OCI-LY7 (cell line): Measurements from ENCODE around the gene CDNF. TPM values are rescaled to one million over a fixed set of nuclear protein-coding genes. Genes with fewer than 3 reads are reported as not detected.
"Not testable (repeated sequence)": the region's sequence is repeated elsewhere in the genome, so short reads cannot be mapped to it uniquely, and the experiment has no call there.

Experiments
- BruUV-seq: library from RNA; stranded (reverse); fragments of 400-500 nt; replicated peaks from 2 replicates; lab custom pipeline; 2021; lab: Mats Ljungman, UMichigan
- CTCF ChIA-PET: fragments of 300-600 bp; sonication (Branson Sonifier 250); formaldehyde crosslinking; loops from one replicate; lab custom pipeline; 2022; ENCODE audit warnings: antibody characterized with exemption; ENCODE audit not compliant: unreplicated experiment; lab: Charles Lee
- POLR2A ChIA-PET: fragments of 300-600 bp; sonication (Branson Sonifier 250); formaldehyde crosslinking; loops from one replicate; lab custom pipeline; 2022; ENCODE audit warnings: antibody characterized with exemption; lab: Charles Lee
- DNase-seq: peaks from one replicate; pipeline ENCODE4 v3.0.0-alpha.2; 2015; ENCODE audit warnings: low spot score
- H2AFZ ChIP-seq: fragments of 200-600 bp; sonication (generic), shearing (Covaris generic); 2 replicates; pipeline ENCODE4 v1.6.1; 2014; ENCODE audit warnings: mild to moderate bottlenecking, antibody characterized with exemption, low read length, moderate library complexity
- H3K27ac ChIP-seq: fragments of 200-600 bp; sonication (generic); 2 replicates; pipeline ENCODE4 v1.5.1; 2014; ENCODE audit warnings: mixed run types, low read depth, mild to moderate bottlenecking, moderate library complexity, low read length, inconsistent platforms; ENCODE audit not compliant: poor library complexity, severe bottlenecking
- H3K36me3 ChIP-seq: fragments of 200-600 bp; sonication (generic); 2 replicates; pipeline ENCODE4 v1.6.1; 2014; ENCODE audit warnings: mild to moderate bottlenecking, antibody characterized with exemption, low read length, moderate library complexity, mixed read lengths; ENCODE audit not compliant: insufficient read depth
- H3K4me1 ChIP-seq: fragments of 200-600 bp; sonication (generic); 2 replicates; pipeline ENCODE4 v1.5.1; 2014; ENCODE audit warnings: mild to moderate bottlenecking, low read length; ENCODE audit not compliant: insufficient read depth, poor library complexity, severe bottlenecking
- H3K4me2 ChIP-seq: fragments of 200-600 bp; sonication (generic); 2 replicates; pipeline ENCODE4 v1.6.1; 2014; ENCODE audit warnings: mild to moderate bottlenecking, low read length
- H3K4me3 ChIP-seq: fragments of 200-600 bp; sonication (generic); 2 replicates; pipeline ENCODE4 v1.5.1; 2014; ENCODE audit warnings: mild to moderate bottlenecking, low read depth, low read length; ENCODE audit not compliant: poor library complexity, severe bottlenecking
- H3K79me2 ChIP-seq: fragments of 200-600 bp; sonication (generic); 2 replicates; pipeline ENCODE4 v1.6.1; 2016; ENCODE audit warnings: low read depth, mild to moderate bottlenecking, low read length, moderate library complexity, mixed read lengths; ENCODE audit not compliant: insufficient read depth
- H3K9me2 ChIP-seq: fragments of 200-600 bp; sonication (generic); 2 replicates; pipeline ENCODE4 v1.6.1; 2016; ENCODE audit warnings: mild to moderate bottlenecking, low read length, mixed read lengths; ENCODE audit not compliant: insufficient read depth
- H3K9me3 ChIP-seq: fragments of 200-600 bp; sonication (generic); 2 replicates; pipeline ENCODE4 v1.6.1; 2014; ENCODE audit warnings: mild to moderate bottlenecking, mixed run types, low read length, mixed read lengths
- H4K20me1 ChIP-seq: fragments of 200-600 bp; sonication (generic); 2 replicates; pipeline ENCODE4 v1.6.1; 2014; ENCODE audit warnings: mild to moderate bottlenecking, antibody characterized with exemption, low read length, moderate library complexity, mixed read lengths; ENCODE audit not compliant: insufficient read depth
- CTCF ChIP-seq: fragments of 200-600 bp; sonication (generic); conservative IDR thresholded peaks from 2 replicates; pipeline ENCODE4 v1.5.1; 2014; ENCODE audit warnings: mild to moderate bottlenecking, antibody characterized with exemption, low read length, moderate library complexity, mixed read lengths
- EZH2phosphoT487 ChIP-seq: fragments of 200-600 bp; sonication (generic); IDR thresholded peaks from 2 replicates; pipeline ENCODE4 v1.6.1; 2018; ENCODE audit warnings: low read depth, borderline replicate concordance, mild to moderate bottlenecking, mixed run types, antibody characterized with exemption, low read length, moderate library complexity, mixed read lengths
- intact Hi-C: fragments of 100-400 bp; cut with micrococcal nuclease; formaldehyde crosslinking; loops from one replicate; pipeline ENCODE4 v1.10.0; 2022; ENCODE audit not compliant: unreplicated experiment
- total RNA-seq, 2 experiments: library from RNA; depleted of rRNA in 1 of 2; stranded (reverse); fragments of >200 nt in 1 of 2; shearing (Covaris generic) in 1 of 2; gene quantifications; 2 replicates each; pipeline ENCODE4 v1.2.3, GENCODE V29; 2014 to 2022

The CDNF gene
- total RNA-seq, 2 experiments from 2014 or later = 3.2 to 3.7 TPM

- peaks cover 36% of the 10 kb centered on the region for H3K36me3 ChIP-seq
- no peak overlapping the region for H3K27ac ChIP-seq
- POLR2A ChIA-PET = interaction anchor here (1.6 to 2.1 kb wide), 4 partner anchors 17 to 283 kb away, joined by 3 to 16 read pairs (median 8); partner anchors contain the start of genes CDNF, HSPA14 and MSANTD7
- H3K4me1 ChIP-seq = peaks cover 36% of the 10 kb centered on the region
- peaks cover 17% of the 10 kb centered on the region; the same call in 1 of the 2 replicates for H4K20me1 ChIP-seq
- no peak for DNase-seq
- no peak overlapping the region for H2AFZ ChIP-seq
- no TSS peak for BruUV-seq
- H3K4me2 ChIP-seq = peak overlapping the region; percentile 73
- no peaks in the 10 kb centered on the region for H3K9me3 ChIP-seq
- peak overlapping the region; percentile 88 for H3K4me3 ChIP-seq
- TF ChIP-seq CTCF (no peak), EZH2phosphoT487 (no peak)
- H3K79me2 ChIP-seq = peaks cover 47% of the 10 kb centered on the region
- CTCF ChIA-PET = no interaction called here
- intact Hi-C loops = loop anchor here (5.0 kb wide), 2 partner anchors 221 to 274 kb away; partner anchors contain the start of gene RPP38
- no peaks in the 10 kb centered on the region for H3K9me2 ChIP-seq
Observed at GRCh38 chr10:14876764-14877163, 38.9 kb upstream of the CDNF start.

GRCh38 chr10:14875941-14876340 is 38.1 kb upstream of the CDNF start:
- Histone ChIP-seq H3K9me3 (no peaks in the 10 kb centered on the region), H2AFZ (no peak overlapping the region), H3K79me2 (peaks cover 39% of the 10 kb centered on the region), H3K4me2 (no peak overlapping the region), H3K27ac (no peak overlapping the region), H4K20me1 (peaks cover 9% of the 10 kb centered on the region; the same call in 1 of the 2 replicates), H3K4me3 (no peak overlapping the region), H3K36me3 (peaks cover 39% of the 10 kb centered on the region), H3K4me1 (peaks cover 28% of the 10 kb centered on the region), H3K9me2 (no peaks in the 10 kb centered on the region)
- no peak for TF ChIP-seq CTCF
- DNase-seq = no peak
- BruUV-seq = no TSS peak
- intact Hi-C loops = loop anchor here (5.0 kb wide), 2 partner anchors 221 to 274 kb away; partner anchors contain the start of gene RPP38
- ChIA-PET CTCF (no interaction called here), POLR2A (interaction anchor here (1.0 kb wide), 1 partner anchor 135 kb away, joined by 3 read pairs; no protein-coding TSS in a partner anchor)

- Histone ChIP-seq H3K9me3 (no peaks in the 10 kb centered on the region), H4K20me1 (no peaks in the 10 kb centered on the region; the same call in 1 of the 2 replicates), H3K79me2 (peaks cover 17% of the 10 kb centered on the region), H3K27ac (no peak overlapping the region), H3K4me1 (peaks cover 17% of the 10 kb centered on the region), H3K4me2 (no peak overlapping the region), H3K36me3 (peaks cover 60% of the 10 kb centered on the region), H2AFZ (no peak overlapping the region), H3K4me3 (no peak overlapping the region), H3K9me2 (no peaks in the 10 kb centered on the region)
- no TSS peak for BruUV-seq
- intact Hi-C loops = no loop called here
- ChIA-PET POLR2A (interaction anchor here (0.6 to 1.4 kb wide), 4 partner anchors 10 to 354 kb away, joined by 3 to 4 read pairs (median 3); no protein-coding TSS in a partner anchor), CTCF (no interaction called here)
- DNase-seq = no peak
- TF ChIP-seq CTCF (no peak), EZH2phosphoT487 (no peak)
Observed at GRCh38 chr10:14873090-14873760, 35.4 kb upstream of the CDNF start.

- CTCF ChIA-PET, POLR2A ChIA-PET, H3K4me2 ChIP-seq, H2AFZ ChIP-seq, H4K20me1 ChIP-seq, H3K4me1 ChIP-seq, H3K9me2 ChIP-seq, DNase-seq, H3K27ac ChIP-seq, H3K9me3 ChIP-seq, H3K79me2 ChIP-seq, H3K4me3 ChIP-seq: not testable (repeated sequence)
- intact Hi-C loops = loop anchor here (5.0 kb wide), 1 partner anchor 47 kb away; no protein-coding TSS in a partner anchor
- H3K36me3 ChIP-seq = peaks cover 76% of the 10 kb centered on the region
- TSS peak; percentile 55 for BruUV-seq
Observed at GRCh38 chr10:14864871-14865270, 27.0 kb upstream of the CDNF start.
